ENCODE data around the gene C10orf90.

Gene C10orf90

DNA sequence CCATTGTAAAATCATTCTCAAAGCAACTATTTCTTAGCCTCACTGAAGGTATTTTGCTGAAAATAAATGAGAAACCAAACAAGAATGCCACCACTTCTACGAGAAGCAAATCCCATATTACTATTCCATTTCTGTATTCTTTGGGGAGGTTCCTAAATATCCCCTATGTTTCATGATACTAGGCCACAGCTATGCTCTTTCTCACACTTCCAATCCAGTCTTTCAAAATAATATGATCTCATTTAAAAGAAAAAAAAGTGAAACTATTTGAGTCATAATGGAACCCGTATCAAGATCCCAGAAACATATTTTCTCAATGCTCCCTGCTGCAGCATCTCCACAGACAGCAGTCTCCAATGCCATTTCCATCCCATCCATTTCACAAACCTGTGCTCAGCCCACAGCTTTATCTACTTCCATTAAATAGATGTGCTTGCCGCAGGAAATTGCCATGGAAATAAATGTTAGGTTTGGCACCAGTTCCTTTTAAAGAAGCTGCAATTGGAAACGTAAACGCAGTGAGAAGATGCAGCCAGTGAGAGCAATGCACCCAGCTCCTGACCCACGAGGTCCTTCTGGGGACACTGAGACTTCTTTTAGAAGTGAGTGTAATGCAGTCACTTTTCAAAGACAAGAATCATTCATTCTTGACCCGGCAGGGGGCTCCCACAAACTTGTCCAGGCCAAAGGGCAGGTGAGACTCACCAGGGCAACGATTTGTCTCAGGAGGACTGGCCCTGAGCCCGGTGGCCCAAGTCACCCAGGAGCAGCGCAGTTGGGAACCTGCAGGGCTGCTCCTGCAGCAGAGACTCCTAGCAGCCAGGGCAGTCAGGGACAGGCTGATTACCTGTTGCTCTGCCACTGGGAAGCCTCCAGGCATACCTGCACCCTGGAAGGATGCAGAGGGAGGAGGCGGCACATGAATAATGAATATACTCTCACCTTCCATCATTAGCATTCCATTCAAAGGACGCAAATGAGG, 99.6 kb downstream of the C10orf90 start:
- no peak for DNase-seq (ENCODE audit: extremely low read depth, low read depth)
- H3K4me3 ChIP-seq (replicated peaks; ENCODE audit: low read depth, low read length): no peak overlapping the region
- TF ChIP-seq, protein P1, sequence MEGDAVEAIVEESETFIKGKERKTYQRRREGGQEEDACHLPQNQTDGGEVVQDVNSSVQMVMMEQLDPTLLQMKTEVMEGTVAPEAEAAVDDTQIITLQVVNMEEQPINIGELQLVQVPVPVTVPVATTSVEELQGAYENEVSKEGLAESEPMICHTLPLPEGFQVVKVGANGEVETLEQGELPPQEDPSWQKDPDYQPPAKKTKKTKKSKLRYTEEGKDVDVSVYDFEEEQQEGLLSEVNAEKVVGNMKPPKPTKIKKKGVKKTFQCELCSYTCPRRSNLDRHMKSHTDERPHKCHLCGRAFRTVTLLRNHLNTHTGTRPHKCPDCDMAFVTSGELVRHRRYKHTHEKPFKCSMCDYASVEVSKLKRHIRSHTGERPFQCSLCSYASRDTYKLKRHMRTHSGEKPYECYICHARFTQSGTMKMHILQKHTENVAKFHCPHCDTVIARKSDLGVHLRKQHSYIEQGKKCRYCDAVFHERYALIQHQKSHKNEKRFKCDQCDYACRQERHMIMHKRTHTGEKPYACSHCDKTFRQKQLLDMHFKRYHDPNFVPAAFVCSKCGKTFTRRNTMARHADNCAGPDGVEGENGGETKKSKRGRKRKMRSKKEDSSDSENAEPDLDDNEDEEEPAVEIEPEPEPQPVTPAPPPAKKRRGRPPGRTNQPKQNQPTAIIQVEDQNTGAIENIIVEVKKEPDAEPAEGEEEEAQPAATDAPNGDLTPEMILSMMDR (IDR thresholded peaks at IDR 0.05; ENCODE audit: low read depth, low read length, missing control alignments): no peak

- H3K4me3 ChIP-seq (replicated peaks; ENCODE audit: low read depth, low read length): no peak overlapping the region
- no peak for DNase-seq (ENCODE audit: extremely low read depth, low read depth)
- TF ChIP-seq, protein P1 (IDR thresholded peaks at IDR 0.05; ENCODE audit: low read depth, low read length, missing control alignments): no peak
Measured at GRCh38 chr10:126570245-126570570, 100.3 kb downstream of the C10orf90 start.

- peak; percentile 17 for DNase-seq (ENCODE audit: extremely low read depth, low read depth)
Measured at GRCh38 chr10:126569513-126570244, 100.8 kb downstream of the C10orf90 start.

DNA sequence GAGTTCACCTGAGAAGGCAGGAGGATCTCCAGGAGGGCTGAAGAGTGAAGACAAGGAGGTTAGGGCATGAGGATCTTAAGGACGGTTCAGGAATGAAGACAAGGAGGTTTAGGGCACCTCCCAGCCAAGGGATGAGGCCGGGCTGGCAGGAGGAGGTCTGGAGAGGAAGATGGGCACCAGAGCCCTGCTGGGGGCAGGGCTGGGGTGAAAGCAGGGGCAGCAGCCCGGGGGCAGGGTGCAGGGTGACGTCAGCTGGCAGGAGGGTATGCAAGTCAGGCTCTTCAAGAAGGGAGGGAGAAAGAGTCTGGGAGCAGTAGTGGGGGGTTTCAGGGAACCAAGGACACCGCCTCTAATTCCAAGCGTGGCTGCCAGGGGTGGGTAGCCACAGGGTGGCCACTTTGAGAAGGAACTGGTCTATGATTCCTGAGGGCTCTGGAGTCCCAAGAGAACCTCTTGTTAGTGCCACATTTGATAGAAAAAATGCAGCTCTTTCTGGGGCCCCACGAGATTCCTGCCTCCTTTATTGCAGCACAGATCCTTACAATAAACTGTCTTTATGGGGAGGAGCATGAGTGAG, 101.6 kb downstream of the C10orf90 start:
- TF ChIP-seq, protein P1 (IDR thresholded peaks at IDR 0.05; ENCODE audit: low read depth, low read length, missing control alignments): no peak
- no peak for DNase-seq (ENCODE audit: extremely low read depth, low read depth)
- H3K4me3 ChIP-seq (replicated peaks; ENCODE audit: low read depth, low read length): no peak overlapping the region

More at GRCh38 chr10:126569513-126570244, 100.8 kb downstream of the C10orf90 start:
- no peak overlapping the region for H3K4me3 ChIP-seq (replicated peaks; ENCODE audit: low read depth, low read length)
- TF ChIP-seq, protein P1 (IDR thresholded peaks at IDR 0.05; ENCODE audit: low read depth, low read length, missing control alignments): no peak

DNA sequence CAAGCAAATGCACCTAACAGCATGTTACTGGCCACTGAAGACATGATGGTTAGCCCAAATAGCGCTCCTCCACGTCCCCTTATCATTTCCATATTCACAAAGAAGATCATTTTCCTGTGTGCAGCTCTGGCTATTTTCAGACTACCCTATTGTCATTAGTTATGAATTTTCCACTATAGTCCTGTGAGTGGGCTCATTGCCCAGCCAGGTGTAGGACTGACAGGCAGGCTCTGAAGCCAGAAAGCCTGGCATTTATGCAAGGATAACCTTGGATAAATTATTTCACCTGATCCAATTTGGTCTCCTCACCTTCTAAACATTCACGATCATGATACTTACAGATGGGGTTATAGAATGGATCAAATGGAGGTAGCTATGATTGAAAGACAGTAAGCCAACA, 104.6 kb downstream of the C10orf90 start:
- H3K4me3 ChIP-seq (replicated peaks; ENCODE audit: low read depth, low read length): no peak overlapping the region
- TF ChIP-seq, protein P1 (IDR thresholded peaks at IDR 0.05; ENCODE audit: low read depth, low read length, missing control alignments): no peak
- no peak for DNase-seq (ENCODE audit: extremely low read depth, low read depth)

DNA sequence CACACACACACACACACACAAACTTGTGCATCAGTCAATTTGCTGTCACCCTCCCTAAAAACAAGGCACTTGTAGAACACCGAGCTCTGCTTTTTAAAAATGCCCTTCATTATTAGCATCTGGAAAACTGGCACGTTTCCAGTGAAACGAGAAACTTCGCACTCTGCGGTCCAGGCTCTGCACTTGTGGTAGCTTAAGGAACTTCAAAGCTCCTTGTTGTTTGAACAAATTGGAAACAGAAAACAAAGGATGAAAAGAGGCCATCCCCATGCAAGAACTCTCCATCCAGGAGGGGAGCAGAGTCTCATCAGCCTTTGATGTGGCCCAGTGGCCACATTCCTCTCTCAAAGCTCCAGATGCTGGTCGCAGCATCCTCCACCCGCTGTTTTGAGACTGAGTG, 105.1 kb downstream of the C10orf90 start:
- H3K4me3 ChIP-seq (replicated peaks; ENCODE audit: low read depth, low read length): no peak overlapping the region
- DNase-seq (ENCODE audit: extremely low read depth, low read depth): no peak
- TF ChIP-seq, protein P1 (IDR thresholded peaks at IDR 0.05; ENCODE audit: low read depth, low read length, missing control alignments): no peak
